IMR-90 (cell line): Measurements from ENCODE around the gene MFAP2. TPM values are rescaled to one million over a fixed set of nuclear protein-coding genes. Genes with fewer than 3 reads are reported as not detected.

Source experiments
- ATAC-seq: fragments of 200-7000 bp; cut with Tn5 transposase; 2 replicates; pipeline ENCODE4 v1.9.1; 2020; ENCODE audit warnings: low read depth, mild to moderate bottlenecking, moderate library complexity
- BruUV-seq: library from RNA; stranded (reverse); fragments of 400-500 nt; replicated peaks from 2 replicates; lab custom pipeline; 2021; lab: Mats Ljungman, UMichigan
- CTCF ChIA-PET: fragments of 300-600 bp; formaldehyde crosslinking; extraction: SDS; loops from one replicate; lab custom pipeline; 2021; ENCODE audit warnings: antibody characterized with exemption; lab: Yijun Ruan, JAX
- POLR2A ChIA-PET: fragments of 300-600 bp; sonication (Branson Sonifier 250); formaldehyde crosslinking; loops from one replicate; lab custom pipeline; 2022; ENCODE audit warnings: antibody characterized with exemption; ENCODE audit not compliant: unreplicated experiment; lab: Charles Lee
- DNase-seq: peaks from one replicate; pipeline ENCODE4 v3.0.0; 2013
- H2AFZ ChIP-seq: replicated peaks from 2 replicates; pipeline ENCODE3; 2013; ENCODE audit warnings: low read length, mild to moderate bottlenecking; ENCODE audit not compliant: poor library complexity
- H2AK5ac ChIP-seq: 2 replicates; pipeline ENCODE4 v1.6.1; 2013; ENCODE audit warnings: low read depth, low read length, inconsistent platforms
- H2AK9ac ChIP-seq: replicated peaks from 2 replicates; pipeline ENCODE3; 2013; ENCODE audit warnings: mild to moderate bottlenecking, low read depth, low read length, moderate library complexity; ENCODE audit not compliant: poor library complexity
- H2BK120ac ChIP-seq: 2 replicates; pipeline ENCODE4 v1.6.1; 2013; ENCODE audit warnings: low read depth, low read length, inconsistent platforms
- H2BK15ac ChIP-seq: 3 replicates; pipeline ENCODE4 v1.6.1; 2013; ENCODE audit warnings: low read depth, low read length, inconsistent platforms
- H2BK20ac ChIP-seq: 2 replicates; pipeline ENCODE4 v1.6.1; 2013; ENCODE audit warnings: low read depth, mild to moderate bottlenecking, inconsistent platforms, low read length, moderate library complexity
- H2BK5ac ChIP-seq: 2 replicates; pipeline ENCODE4 v1.6.1; 2013; ENCODE audit warnings: mild to moderate bottlenecking, low read depth, low read length, inconsistent platforms; ENCODE audit not compliant: poor library complexity, severe bottlenecking
- H3K14ac ChIP-seq: replicated peaks from 2 replicates; pipeline ENCODE4 v1.6.1; 2013; ENCODE audit warnings: low read depth, low read length, inconsistent platforms
- H3K18ac ChIP-seq: 2 replicates; pipeline ENCODE4 v1.6.1; 2013; ENCODE audit warnings: low read depth, low read length, control low read depth
- H3K23ac ChIP-seq: 2 replicates; pipeline ENCODE4 v1.6.1; 2013; ENCODE audit warnings: low read depth, low read length, inconsistent platforms
- H3K27ac ChIP-seq: 2 replicates; pipeline ENCODE4 v1.5.1; 2013; ENCODE audit warnings: mild to moderate bottlenecking, control low read depth, low read length; ENCODE audit not compliant: insufficient read depth
- H3K27me3 ChIP-seq: 2 replicates; pipeline ENCODE4 v1.6.1; 2013; ENCODE audit warnings: low read length; ENCODE audit not compliant: control insufficient read depth, insufficient read depth
- H3K36me3 ChIP-seq: 2 replicates; pipeline ENCODE4 v1.6.1; 2013; ENCODE audit warnings: low read length, mixed read lengths; ENCODE audit not compliant: control insufficient read depth, insufficient read depth
- H3K4ac ChIP-seq: 2 replicates; pipeline ENCODE4 v1.6.1; 2013; ENCODE audit warnings: low read depth, low read length, inconsistent platforms
- H3K4me1 ChIP-seq: 2 replicates; pipeline ENCODE4 v1.6.1; 2013; ENCODE audit warnings: low read length, mixed read lengths; ENCODE audit not compliant: control insufficient read depth, insufficient read depth
- H3K4me2 ChIP-seq: 2 replicates; pipeline ENCODE4 v1.6.1; 2013; ENCODE audit warnings: low read depth, mild to moderate bottlenecking, control low read depth, low read length, moderate library complexity
- H3K4me3 ChIP-seq: 2 replicates; pipeline ENCODE4 v1.5.1; 2013; ENCODE audit warnings: low read depth, mild to moderate bottlenecking, control low read depth, low read length, moderate library complexity; ENCODE audit not compliant: insufficient read depth
- H3K56ac ChIP-seq: 2 replicates; pipeline ENCODE4 v1.6.1; 2013; ENCODE audit warnings: low read length, inconsistent platforms; ENCODE audit not compliant: insufficient read depth; ENCODE audit errors: extremely low read depth
- H3K79me1 ChIP-seq, 2 experiments: 2 replicates each; pipeline ENCODE4 v1.6.1; 2013; ENCODE audit warnings: low read length in 2 of 2, inconsistent platforms in 1 of 2, low read depth in 1 of 2
- H3K9ac ChIP-seq: 2 replicates; pipeline ENCODE4 v1.6.1; 2013; ENCODE audit warnings: low read depth, low read length, control low read depth
- H3K9me1 ChIP-seq: 2 replicates; pipeline ENCODE4 v1.6.1; 2013; ENCODE audit warnings: low read length, inconsistent platforms; ENCODE audit not compliant: insufficient read depth
- H3K9me3 ChIP-seq: 2 replicates; pipeline ENCODE4 v1.6.1; 2013; ENCODE audit warnings: low read length; ENCODE audit not compliant: control insufficient read depth, insufficient read depth
- H4K20me1 ChIP-seq: 2 replicates; pipeline ENCODE4 v1.6.1; 2013; ENCODE audit warnings: low read length, inconsistent platforms; ENCODE audit not compliant: insufficient read depth
- H4K5ac ChIP-seq: 2 replicates; pipeline ENCODE4 v1.6.1; 2013; ENCODE audit warnings: mild to moderate bottlenecking, low read depth, low read length, control low read depth
- H4K8ac ChIP-seq, 2 experiments: 2 replicates each; pipeline ENCODE4 v1.6.1; 2013; ENCODE audit warnings: low read depth in 2 of 2, low read length in 2 of 2, control low read depth in 1 of 2, inconsistent platforms in 1 of 2
- H4K91ac ChIP-seq: 2 replicates; pipeline ENCODE4 v1.6.1; 2013; ENCODE audit warnings: low read depth, low read length, inconsistent platforms; ENCODE audit not compliant: insufficient read depth
- CEBPB ChIP-seq: IDR thresholded peaks from 2 replicates; pipeline ENCODE4 v1.6.1; 2012; ENCODE audit warnings: low read depth, low read length, improper control_type of control experiment
- MAFK ChIP-seq: IDR thresholded peaks from 2 replicates; pipeline ENCODE4 v1.6.1; 2012; ENCODE audit warnings: low read depth, low read length, improper control_type of control experiment
- MAZ ChIP-seq: IDR thresholded peaks from 2 replicates; pipeline ENCODE4 v1.6.1; 2012; ENCODE audit warnings: low read depth, mild to moderate bottlenecking, low read length, improper control_type of control experiment, moderate library complexity, borderline replicate concordance
- RAD21 ChIP-seq: IDR thresholded peaks from 2 replicates; pipeline ENCODE4 v1.6.1; 2012; ENCODE audit warnings: low read length, improper control_type of control experiment
- WGBS, 2 experiments: methylation state at CpG; one replicate each; pipeline versions ENCODE4 v1.1.5 to v1.1.7; 2013; ENCODE audit warnings: missing lambda C conversion rate in 2 of 2; ENCODE audit not compliant: insufficient read length in 1 of 2; ENCODE audit errors: extremely low coverage in 2 of 2; 5-methylcytosine and 5-hydroxymethylcytosine counted together
- dilution Hi-C: fragments of 300-500 bp; cut with HindIII; formaldehyde crosslinking; loops from one replicate; pipeline ENCODE4 v1.14.3; 2018; ENCODE audit warnings: low sequenced_read_pairs; ENCODE audit not compliant: unreplicated experiment
- in situ Hi-C: fragments of 300-500 bp; cut with MboI; formaldehyde crosslinking; loops from 3 replicates; pipeline ENCODE4 v1.14.3; 2019; ENCODE audit warnings: low sequenced_read_pairs, inconsistent platforms, mixed read lengths
- intact Hi-C: fragments of 100-400 bp; cut with micrococcal nuclease; formaldehyde crosslinking; loops from 2 replicates; pipeline ENCODE4 v1.10.0; 2022
- polyA plus RNA-seq, 3 experiments: library from polyadenylated mRNA; depleted of rRNA; stranded (reverse); fragments of >200 nt; gene quantifications; 2 replicates each; pipeline ENCODE4 v1.2.3, GENCODE V29; 2012; ENCODE audit warnings: low replicate concordance in 1 of 3
- total RNA-seq: library from RNA; depleted of rRNA; stranded (reverse); fragments of >200 nt; gene quantifications from 2 replicates; pipeline ENCODE4 v1.2.3, GENCODE V29; 2012
- TF ChIP-seq, protein P1 (sequence below): fragments of 150-350 bp; IDR thresholded peaks from 2 replicates; pipeline ENCODE4 v1.6.1; 2017; ENCODE audit warnings: mild to moderate bottlenecking, antibody characterized with exemption, low read length, low read depth

The MFAP2 gene
- total and polyA plus RNA-seq, 2 of the 4 experiments (the other 2 are of a cell fraction), result 3.9 to 13.9 TPM

GRCh38 chr1:17023102-17023501, 42.7 kb upstream of the MFAP2 start:
- Histone ChIP-seq H3K36me3 (peaks cover 68% of the 10 kb centered on the region), H4K8ac (no peak overlapping the region), H3K79me1 (no peaks in the 10 kb centered on the region; a peak in 1 of 4 replicates), H4K91ac (no peak overlapping the region), H3K9ac (no peak overlapping the region), H2AK5ac (no peak overlapping the region), H3K9me1 (no peaks in the 10 kb centered on the region), H3K4me1 (no peaks in the 10 kb centered on the region), H2AFZ (no peak overlapping the region), H2AK9ac (no peak overlapping the region), H2BK5ac (no peak overlapping the region), H3K18ac (no peak overlapping the region), H2BK120ac (no peak overlapping the region), H3K27ac (no peak overlapping the region), H3K27me3 (no peaks in the 10 kb centered on the region), H2BK15ac (no peak overlapping the region), H3K9me3 (no peaks in the 10 kb centered on the region), H4K20me1 (no peaks in the 10 kb centered on the region), H3K4ac (no peak overlapping the region), H3K23ac (no peak overlapping the region), H3K4me2 (no peak overlapping the region), H3K14ac (no peak overlapping the region), H3K56ac (no peak overlapping the region), H2BK20ac (no peak overlapping the region), H3K4me3 (no peak overlapping the region), H4K5ac (no peak overlapping the region)
- DNase-seq (no peak), ATAC-seq (no peak)
- TF ChIP-seq MAFK (no peak), CEBPB (no peak), MAZ (no peak), RAD21 (no peak)
- TF ChIP-seq, protein P1, sequence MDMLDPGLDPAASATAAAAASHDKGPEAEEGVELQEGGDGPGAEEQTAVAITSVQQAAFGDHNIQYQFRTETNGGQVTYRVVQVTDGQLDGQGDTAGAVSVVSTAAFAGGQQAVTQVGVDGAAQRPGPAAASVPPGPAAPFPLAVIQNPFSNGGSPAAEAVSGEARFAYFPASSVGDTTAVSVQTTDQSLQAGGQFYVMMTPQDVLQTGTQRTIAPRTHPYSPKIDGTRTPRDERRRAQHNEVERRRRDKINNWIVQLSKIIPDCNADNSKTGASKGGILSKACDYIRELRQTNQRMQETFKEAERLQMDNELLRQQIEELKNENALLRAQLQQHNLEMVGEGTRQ, result no peak
- dilution Hi-C loops (no loop called here), in situ Hi-C loops (no loop called here), intact Hi-C loops (no loop called here)
- WGBS, 2 experiments, result no CpG with 5 or more reads among the region's 4 CpGs
- POLR2A ChIA-PET, result no interaction called here
- CTCF ChIA-PET, result interaction anchor here (1.7 kb wide), 1 partner anchor 9 kb away, joined by 3 read pairs; no protein-coding TSS in a partner anchor
- BruUV-seq, result no TSS peak
